Activated B cell treated with CpG ODN at 0.5 μM for 24 hours (primary cell): ENCODE measurements around the gene TMEM131. TPM values are rescaled to one million over a fixed set of nuclear protein-coding genes. Genes with fewer than 3 reads are reported as not detected.

Experiments
- ATAC-seq: fragments of 200-7000 bp; cut with Tn5 transposase; one replicate; pipeline ENCODE4 v1.10.0; 2021; ENCODE audit warnings: low read depth, mild to moderate bottlenecking, moderate library complexity
- CTCF ChIA-PET: fragments of 350-600 bp; sonication (Branson Sonifier 250); formaldehyde crosslinking; loops from one replicate; lab custom pipeline; 2021; ENCODE audit warnings: antibody characterized with exemption; lab: Charles Lee
- POLR2A ChIA-PET: fragments of 350-600 bp; sonication (Branson Sonifier 250); formaldehyde crosslinking; loops from one replicate; lab custom pipeline; 2021; ENCODE audit warnings: antibody characterized with exemption; lab: Charles Lee
- DNase-seq: peaks from one replicate; pipeline ENCODE4 v3.0.0; 2022
- H3K27ac Mint-ChIP-seq: one replicate; pipeline ENCODE4 v1.8.0; 2020; ENCODE audit warnings: mixed read lengths
- H3K27me3 Mint-ChIP-seq: one replicate; pipeline ENCODE4 v1.8.0; 2021; ENCODE audit warnings: mixed read lengths
- H3K36me3 Mint-ChIP-seq: one replicate; pipeline ENCODE4 v1.8.0; 2021; ENCODE audit warnings: low read depth, mixed read lengths
- H3K4me1 Mint-ChIP-seq: one replicate; pipeline ENCODE4 v1.8.0; 2021; ENCODE audit warnings: mixed read lengths
- H3K4me3 Mint-ChIP-seq: one replicate; pipeline ENCODE4 v1.8.0; 2020; ENCODE audit warnings: mild to moderate bottlenecking, mixed read lengths
- H3K9me3 Mint-ChIP-seq: one replicate; pipeline ENCODE4 v1.8.0; 2020; ENCODE audit warnings: mixed read lengths
- CTCF ChIP-seq: fragments of 200-600 bp; IDR thresholded peaks from one replicate; pipeline ENCODE4 v1.8.0; 2022; ENCODE audit warnings: antibody characterized with exemption, mild to moderate bottlenecking
- intact Hi-C: fragments of 100-400 bp; cut with micrococcal nuclease; formaldehyde crosslinking; loops from one replicate; pipeline ENCODE4 v1.15.1; 2024
- total RNA-seq: library from RNA; stranded (reverse); gene quantifications from 2 replicates; pipeline ENCODE4 v1.2.3, GENCODE V29; 2022

TMEM131 gene
- total RNA-seq, 1 donor from 2014 or later: 146 TPM

- no peak for ATAC-seq
- Mint-ChIP-seq H3K27ac (no peak overlapping the region), H3K27me3 (no peaks in the 10 kb centered on the region), H3K9me3 (no peaks in the 10 kb centered on the region), H3K4me1 (peaks cover 7% of the 10 kb centered on the region), H3K4me3 (no peak overlapping the region), H3K36me3 (no peaks in the 10 kb centered on the region)
- no peak for DNase-seq
- ChIA-PET CTCF (no interaction called here), POLR2A (no interaction called here)
- TF ChIP-seq CTCF: no peak
- intact Hi-C loops: no loop called here
Measured at GRCh38 chr2:97736608-97737330, 259.0 kb downstream of the TMEM131 start.

GRCh38 chr2:97736185-97736584, 259.6 kb downstream of the TMEM131 start:
- no peak for TF ChIP-seq CTCF
- no peaks in the 10 kb centered on the region for H3K27me3 Mint-ChIP-seq
- ChIA-PET CTCF (no interaction called here), POLR2A (no interaction called here)
- H3K4me1 Mint-ChIP-seq: peaks cover 5% of the 10 kb centered on the region
- H3K27ac Mint-ChIP-seq: no peak overlapping the region
- H3K4me3 Mint-ChIP-seq: no peak overlapping the region
- no peaks in the 10 kb centered on the region for H3K36me3 Mint-ChIP-seq
- ATAC-seq: no peak
- no peak for DNase-seq
- intact Hi-C loops: no loop called here
- no peaks in the 10 kb centered on the region for H3K9me3 Mint-ChIP-seq

GRCh38 chr2:97735161-97735561, 260.6 kb downstream of the TMEM131 start:
- no peaks in the 10 kb centered on the region for H3K27me3 Mint-ChIP-seq
- ChIA-PET CTCF (no interaction called here), POLR2A (no interaction called here)
- intact Hi-C loops: no loop called here
- no peaks in the 10 kb centered on the region for H3K9me3 Mint-ChIP-seq
- no peaks in the 10 kb centered on the region for H3K36me3 Mint-ChIP-seq
- H3K4me3 Mint-ChIP-seq: no peak overlapping the region
- ATAC-seq: no peak
- DNase-seq: no peak
- no peak for TF ChIP-seq CTCF
- no peak overlapping the region for H3K27ac Mint-ChIP-seq
- no peaks in the 10 kb centered on the region for H3K4me1 Mint-ChIP-seq

- H3K27ac Mint-ChIP-seq: no peak overlapping the region
- POLR2A ChIA-PET: no interaction called here
- DNase-seq: no peak
- no peak for TF ChIP-seq CTCF
- ATAC-seq: no peak
- H3K4me1 Mint-ChIP-seq: no peaks in the 10 kb centered on the region
- H3K36me3 Mint-ChIP-seq: no peaks in the 10 kb centered on the region
- CTCF ChIA-PET: no interaction called here
- no peaks in the 10 kb centered on the region for H3K9me3 Mint-ChIP-seq
- H3K4me3 Mint-ChIP-seq: no peak overlapping the region
- no peaks in the 10 kb centered on the region for H3K27me3 Mint-ChIP-seq
- intact Hi-C loops: no loop called here
Measured at GRCh38 chr2:97734061-97735051, 261.4 kb downstream of the TMEM131 start.
